Activated CD4-positive, alpha-beta T cell treated with anti-CD3 and anti-CD28 coated beads, Interleukin-2, amount 10 ng/mL, durations not matched to agents 24 days and 14 days (primary cell): ENCODE measurements around the gene PLPPR3. TPM values are rescaled to one million over a fixed set of nuclear protein-coding genes. Genes with fewer than 3 reads are reported as not detected.

Experiments
- DNase-seq: peaks from one replicate; pipeline ENCODE4 v3.0.0; 2022
- H3K27ac Mint-ChIP-seq: one replicate; pipeline ENCODE4 v1.8.0; 2022; ENCODE audit warnings: mild to moderate bottlenecking, mixed read lengths
- H3K27me3 Mint-ChIP-seq: one replicate; pipeline ENCODE4 v1.8.0; 2022; ENCODE audit warnings: mixed read lengths
- H3K36me3 Mint-ChIP-seq: one replicate; pipeline ENCODE4 v1.8.0; 2022; ENCODE audit warnings: low read depth, mild to moderate bottlenecking, mixed read lengths
- H3K4me1 Mint-ChIP-seq: one replicate; pipeline ENCODE4 v1.8.0; 2021; ENCODE audit warnings: mixed read lengths
- H3K4me3 Mint-ChIP-seq: one replicate; pipeline ENCODE4 v1.8.0; 2022; ENCODE audit warnings: mild to moderate bottlenecking, moderate library complexity, mixed read lengths
- H3K9me3 Mint-ChIP-seq: one replicate; pipeline ENCODE4 v1.8.0; 2021; ENCODE audit warnings: mixed read lengths
- intact Hi-C: fragments of 100-400 bp; cut with micrococcal nuclease; formaldehyde crosslinking; loops from one replicate; pipeline ENCODE4 v1.15.1; 2023
- total RNA-seq: library from RNA; stranded (reverse); gene quantifications from 2 replicates; pipeline ENCODE4 v1.2.3, GENCODE V29; 2022

Gene PLPPR3
- total RNA-seq, 1 donor from 2014 or later = not detected

DNA sequence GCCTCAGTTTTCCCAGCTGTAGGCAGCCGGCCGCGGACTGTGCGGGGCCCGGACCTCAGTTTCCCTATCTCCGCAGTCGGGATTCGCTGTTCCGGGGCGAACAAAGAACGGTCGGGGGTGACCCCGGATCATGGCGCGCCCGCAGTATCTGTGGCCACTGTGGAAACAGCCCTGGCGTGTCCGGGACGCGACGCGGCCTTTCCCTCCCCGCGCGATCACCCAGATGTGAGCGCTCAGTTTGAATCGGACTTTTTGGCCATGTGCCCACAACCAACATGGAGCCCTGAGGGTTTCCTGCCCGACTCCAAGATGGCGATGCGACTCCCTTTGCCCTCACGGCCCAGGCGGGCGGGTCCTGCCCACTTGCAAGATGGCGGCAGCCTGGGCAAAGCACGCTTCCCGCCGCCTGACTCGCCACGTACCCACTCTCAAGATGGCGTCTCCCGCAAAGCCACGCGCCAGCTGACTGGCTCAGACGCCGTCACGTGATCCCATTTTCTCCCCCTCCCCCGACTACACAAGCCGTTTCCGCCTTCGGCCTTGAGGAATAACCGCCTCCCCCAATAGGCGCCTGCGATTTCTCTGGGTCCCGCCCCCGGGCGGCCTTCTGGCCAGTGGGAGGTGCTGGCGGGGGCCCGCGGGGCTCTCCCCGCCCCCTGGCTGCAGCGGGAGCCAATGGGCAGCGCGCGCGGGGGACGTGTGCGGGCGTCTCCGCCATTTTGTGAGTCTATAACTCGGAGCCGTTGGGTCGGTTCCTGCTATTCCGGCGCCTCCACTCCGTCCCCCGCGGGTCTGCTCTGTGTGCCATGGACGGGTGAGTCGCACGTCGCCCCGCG is 24.8 kb downstream of the PLPPR3 start, which contains the start of gene PTBP1:
TSS of gene PTBP1 (plus strand) at position 761 of the 836 bp plus-strand sequence. CDS start at position 807, 46 bp downstream.
- Mint-ChIP-seq H3K4me1 (peaks cover 25% of the 10 kb centered on the region), H3K36me3 (peaks cover 33% of the 10 kb centered on the region), H3K27ac (peak within 1 kb of the TSS; percentile 95), H3K27me3 (peaks cover 1% of the 10 kb centered on the region), H3K9me3 (no peaks in the 10 kb centered on the region), H3K4me3 (peak within 1 kb of the TSS; percentile 92)
- peak; percentile 100 for DNase-seq
- intact Hi-C loops = loop anchor here (1.0 to 2.0 kb wide), 7 partner anchors 26 to 610 kb away; partner anchors contain the start of genes DAZAP1, MIDN, POLRMT and RNF126

DNA sequence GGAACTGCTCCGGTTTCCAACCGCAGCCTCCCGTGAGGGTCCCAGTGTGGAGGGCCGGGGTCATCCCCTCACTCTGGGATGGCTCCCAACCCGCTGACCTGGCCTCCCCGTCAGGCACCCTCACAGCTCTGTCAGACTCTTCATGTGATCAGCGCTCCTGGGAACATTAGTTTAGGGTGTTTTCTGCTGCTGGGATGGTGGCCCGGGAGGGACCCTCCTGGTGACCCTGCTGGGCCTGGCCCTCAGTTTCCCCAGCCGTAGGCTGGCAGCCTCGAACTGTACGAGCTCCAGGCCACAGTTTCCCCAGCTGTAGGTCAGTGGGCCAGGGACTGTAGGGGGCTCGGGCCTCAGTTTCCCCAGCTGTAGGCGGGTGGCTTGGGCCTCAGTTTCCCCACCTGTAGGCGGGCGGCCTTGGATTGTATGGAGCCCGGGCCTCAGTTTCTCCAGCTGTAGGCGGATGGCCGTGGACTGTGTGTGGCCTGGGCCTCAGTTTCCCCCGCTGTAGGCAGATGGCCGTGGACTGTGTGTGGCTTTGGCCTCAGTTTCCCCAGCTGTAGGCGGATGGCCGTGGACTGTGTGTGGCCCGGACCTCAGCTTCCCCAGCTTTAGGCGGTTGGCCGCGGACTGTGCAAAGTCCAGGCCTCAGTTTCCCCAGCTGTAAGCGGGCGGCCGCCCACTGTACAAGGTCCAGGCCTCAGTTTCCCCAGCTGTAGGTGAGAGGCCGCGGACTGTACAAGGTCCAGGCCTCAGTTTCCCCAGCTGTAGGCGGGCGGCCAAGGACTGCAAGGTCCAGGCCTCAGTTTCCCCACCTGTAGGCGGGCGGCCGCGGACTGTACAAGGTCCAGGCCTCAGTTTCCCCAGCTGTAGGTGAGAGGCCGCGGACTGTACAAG is 25.8 kb downstream of the PLPPR3 start:
- Mint-ChIP-seq H3K27ac (no peak overlapping the region), H3K27me3 (peaks cover 1% of the 10 kb centered on the region), H3K9me3 (no peaks in the 10 kb centered on the region)

DNA sequence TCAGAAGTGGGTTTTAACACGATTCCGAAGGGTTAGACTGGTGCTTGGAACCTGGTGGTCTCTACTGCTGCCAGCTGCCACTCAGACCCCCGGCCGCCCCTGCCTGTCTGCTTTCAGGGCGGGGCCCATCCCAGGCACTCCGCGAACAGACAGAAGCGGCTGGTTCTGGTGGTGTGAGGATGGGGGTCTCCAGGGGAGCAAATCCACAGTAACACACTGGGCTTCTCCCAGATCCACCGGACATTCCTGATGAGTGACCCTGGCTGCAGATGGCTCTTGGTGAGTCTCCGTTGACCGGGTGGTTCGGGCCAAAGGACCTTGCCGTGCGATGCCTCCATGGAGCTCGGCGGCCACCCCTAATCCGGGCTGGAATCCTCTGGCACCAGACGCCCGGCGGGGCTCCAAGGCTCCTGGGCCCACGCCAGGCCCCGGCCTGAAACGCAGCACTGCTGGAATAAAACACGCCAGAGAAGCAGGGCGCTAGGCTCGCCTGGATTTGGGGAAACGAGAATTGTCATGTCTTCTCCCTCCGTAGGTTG is 26.6 kb downstream of the PLPPR3 start:
- Mint-ChIP-seq H3K9me3 (no peaks in the 10 kb centered on the region), H3K4me3 (no peak overlapping the region), H3K36me3 (peaks cover 20% of the 10 kb centered on the region), H3K27me3 (peaks cover 1% of the 10 kb centered on the region), H3K4me1 (peaks cover 15% of the 10 kb centered on the region), H3K27ac (no peak overlapping the region)
- DNase-seq = no peak
- intact Hi-C loops = no loop called here

More for the DNA sequence above, 25.8 kb downstream of the PLPPR3 start:
- intact Hi-C loops = loop anchor here (2.0 kb wide), 2 partner anchors 25 to 129 kb away; no protein-coding TSS in a partner anchor
- Mint-ChIP-seq H3K4me1 (peaks cover 21% of the 10 kb centered on the region), H3K4me3 (peak overlapping the region; percentile 10), H3K36me3 (peaks cover 27% of the 10 kb centered on the region)
- no peak for DNase-seq

DNA sequence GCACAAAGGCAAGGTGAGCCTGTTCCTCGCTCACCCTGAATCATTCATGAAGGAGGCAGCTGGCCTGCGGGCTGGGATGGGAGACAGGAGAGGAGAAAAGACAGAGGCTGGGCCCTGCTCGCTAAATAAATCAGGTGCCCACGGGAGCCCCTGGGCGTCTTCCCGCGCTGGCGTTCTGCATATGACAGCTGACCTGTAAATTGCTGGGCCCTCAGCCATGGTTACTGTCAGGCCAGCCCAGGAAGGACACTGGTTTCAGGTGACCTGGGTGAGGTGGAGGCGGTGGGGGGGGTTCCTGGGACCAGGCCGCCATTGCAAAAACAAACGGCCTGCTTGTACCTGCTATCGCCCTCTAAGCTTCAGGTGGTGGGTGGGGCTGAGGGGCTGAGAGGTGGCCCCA is 27.9 kb downstream of the PLPPR3 start:
- Mint-ChIP-seq H3K27me3 (peaks cover 6% of the 10 kb centered on the region), H3K36me3 (peaks cover 7% of the 10 kb centered on the region), H3K4me3 (no peak overlapping the region), H3K9me3 (no peaks in the 10 kb centered on the region), H3K27ac (no peak overlapping the region), H3K4me1 (peaks cover 4% of the 10 kb centered on the region)
- intact Hi-C loops = no loop called here
- no peak for DNase-seq

DNA sequence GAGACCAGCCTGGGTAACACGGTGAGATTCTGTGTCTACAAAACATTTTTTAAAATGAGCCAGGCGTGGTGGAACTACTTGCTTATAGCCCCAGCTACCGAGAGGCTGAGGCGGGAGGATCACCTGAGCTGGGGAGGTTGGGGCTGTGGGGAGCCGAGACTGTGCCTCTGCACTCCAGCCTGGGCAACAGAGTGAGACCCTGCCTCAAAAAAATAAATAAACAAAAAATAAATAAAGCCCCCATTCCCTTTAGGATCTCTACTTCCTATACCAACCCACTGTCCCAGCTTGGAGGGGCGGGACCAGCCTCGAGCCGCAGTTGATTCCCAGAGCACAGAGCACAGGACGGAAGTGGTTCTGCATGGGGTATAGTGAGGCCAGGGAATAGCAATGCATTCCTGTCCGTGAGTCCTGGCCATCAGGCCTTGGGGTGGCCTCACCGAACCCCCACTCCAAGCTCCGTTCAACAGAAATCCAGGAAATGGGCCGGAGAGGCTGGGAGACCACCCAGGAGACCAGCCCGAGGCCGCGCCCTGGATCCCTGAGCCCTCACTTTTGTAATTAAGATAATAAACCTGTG is 29.4 kb downstream of the PLPPR3 start:
- DNase-seq = no peak
- Mint-ChIP-seq H3K36me3 (peaks cover 2% of the 10 kb centered on the region), H3K9me3 (no peaks in the 10 kb centered on the region), H3K27ac (no peak overlapping the region), H3K27me3 (peaks cover 6% of the 10 kb centered on the region), H3K4me1 (peaks cover 4% of the 10 kb centered on the region), H3K4me3 (no peak overlapping the region)
- intact Hi-C loops = no loop called here

DNA sequence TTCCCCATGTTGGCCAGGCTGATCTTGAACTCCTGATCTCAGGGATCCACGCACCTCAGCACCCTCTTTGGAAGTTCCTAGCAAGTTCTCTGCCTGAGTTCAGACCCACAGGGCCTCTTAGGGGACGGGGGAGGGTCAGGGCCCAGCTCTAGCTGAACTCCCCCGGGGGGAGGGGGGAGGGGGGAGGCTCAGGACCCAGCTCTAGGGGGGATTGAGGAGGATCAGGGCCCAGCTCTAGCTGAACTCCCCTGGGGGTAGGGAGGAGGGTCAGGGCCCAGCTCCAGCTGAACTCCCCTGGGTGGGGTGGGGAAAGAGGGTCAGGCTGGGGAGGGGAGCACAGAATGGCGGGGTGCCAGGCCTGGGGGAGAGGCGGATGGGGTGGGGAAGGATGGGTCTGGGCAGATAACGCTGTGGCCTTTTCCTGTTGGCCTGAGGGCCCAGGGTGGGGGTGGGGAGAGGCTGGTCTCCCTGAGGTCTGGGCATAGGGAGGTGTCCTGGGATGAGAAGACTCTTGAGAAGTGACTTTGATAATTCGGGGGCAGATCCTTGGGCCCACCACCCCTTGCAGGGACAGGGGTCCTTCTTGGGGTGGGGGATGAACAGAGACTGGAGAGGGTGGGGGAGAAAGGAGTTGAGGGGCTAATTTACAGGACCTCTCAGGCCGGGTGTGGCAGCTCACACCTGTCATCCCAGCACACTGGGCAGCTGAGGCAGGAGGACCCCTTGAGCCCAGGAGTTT is 30.0 kb downstream of the PLPPR3 start:
- intact Hi-C loops = no loop called here
- Mint-ChIP-seq H3K27ac (no peak overlapping the region), H3K4me3 (no peak overlapping the region), H3K36me3 (no peaks in the 10 kb centered on the region), H3K4me1 (peaks cover 2% of the 10 kb centered on the region), H3K27me3 (peaks cover 4% of the 10 kb centered on the region), H3K9me3 (no peaks in the 10 kb centered on the region)
- DNase-seq = no peak

DNA sequence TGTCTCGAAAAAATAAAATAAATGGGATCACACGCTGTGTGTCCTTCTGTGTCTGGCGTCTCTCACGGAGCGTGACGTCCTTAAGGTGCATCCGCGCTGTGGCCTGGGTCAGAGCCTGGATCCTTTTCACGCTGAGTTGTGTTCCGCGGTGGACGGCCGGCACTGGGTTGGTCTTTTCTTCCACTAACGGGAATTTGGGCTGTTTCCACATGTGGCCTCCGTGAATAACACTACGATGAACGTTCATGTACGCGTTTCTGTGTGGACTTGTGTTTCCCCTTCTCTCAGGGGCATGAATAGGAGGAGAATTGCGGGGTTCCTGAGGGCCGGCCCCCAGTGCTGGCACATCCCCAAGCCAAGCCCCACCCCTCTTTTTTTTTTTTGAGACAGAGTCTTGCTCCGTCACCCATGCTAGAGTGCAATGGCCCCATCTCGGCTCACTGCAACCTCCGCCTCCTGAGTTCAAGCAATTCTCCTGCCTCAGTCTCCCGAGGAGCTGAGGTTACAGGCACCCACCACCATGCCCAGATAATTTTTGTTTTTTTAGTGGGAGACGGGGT is 30.7 kb downstream of the PLPPR3 start:
- peaks cover 4% of the 10 kb centered on the region for H3K27me3 Mint-ChIP-seq
- H3K9me3 Mint-ChIP-seq = no peaks in the 10 kb centered on the region
- no peaks in the 10 kb centered on the region for H3K36me3 Mint-ChIP-seq
- no peak overlapping the region for H3K4me3 Mint-ChIP-seq
- intact Hi-C loops = no loop called here
- H3K4me1 Mint-ChIP-seq = no peaks in the 10 kb centered on the region
- no peak for DNase-seq
- no peak overlapping the region for H3K27ac Mint-ChIP-seq

DNA sequence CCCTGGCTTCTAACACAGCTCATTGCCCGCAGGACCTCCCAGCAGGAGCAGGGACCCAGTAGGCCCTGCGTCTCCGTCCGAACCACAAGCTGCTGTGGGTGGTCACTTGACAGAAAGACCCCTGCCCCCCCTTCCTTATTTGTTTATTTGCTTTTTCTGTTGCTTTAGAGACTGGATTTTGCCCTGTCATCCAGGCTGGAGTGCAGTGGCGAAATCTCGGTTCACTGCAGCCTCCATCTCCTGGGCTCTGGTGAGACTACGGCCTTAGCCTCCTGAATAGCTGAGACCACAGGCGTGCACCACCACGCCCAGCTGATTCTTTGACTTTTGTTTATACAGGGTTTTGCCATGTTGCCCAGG is 32.1 kb downstream of the PLPPR3 start:
- H3K36me3 Mint-ChIP-seq = no peaks in the 10 kb centered on the region
- H3K9me3 Mint-ChIP-seq = no peaks in the 10 kb centered on the region
- H3K4me1 Mint-ChIP-seq = no peaks in the 10 kb centered on the region
- no peak overlapping the region for H3K4me3 Mint-ChIP-seq
- peaks cover 4% of the 10 kb centered on the region for H3K27me3 Mint-ChIP-seq
- no peak for DNase-seq
- intact Hi-C loops = no loop called here
- no peak overlapping the region for H3K27ac Mint-ChIP-seq

DNA sequence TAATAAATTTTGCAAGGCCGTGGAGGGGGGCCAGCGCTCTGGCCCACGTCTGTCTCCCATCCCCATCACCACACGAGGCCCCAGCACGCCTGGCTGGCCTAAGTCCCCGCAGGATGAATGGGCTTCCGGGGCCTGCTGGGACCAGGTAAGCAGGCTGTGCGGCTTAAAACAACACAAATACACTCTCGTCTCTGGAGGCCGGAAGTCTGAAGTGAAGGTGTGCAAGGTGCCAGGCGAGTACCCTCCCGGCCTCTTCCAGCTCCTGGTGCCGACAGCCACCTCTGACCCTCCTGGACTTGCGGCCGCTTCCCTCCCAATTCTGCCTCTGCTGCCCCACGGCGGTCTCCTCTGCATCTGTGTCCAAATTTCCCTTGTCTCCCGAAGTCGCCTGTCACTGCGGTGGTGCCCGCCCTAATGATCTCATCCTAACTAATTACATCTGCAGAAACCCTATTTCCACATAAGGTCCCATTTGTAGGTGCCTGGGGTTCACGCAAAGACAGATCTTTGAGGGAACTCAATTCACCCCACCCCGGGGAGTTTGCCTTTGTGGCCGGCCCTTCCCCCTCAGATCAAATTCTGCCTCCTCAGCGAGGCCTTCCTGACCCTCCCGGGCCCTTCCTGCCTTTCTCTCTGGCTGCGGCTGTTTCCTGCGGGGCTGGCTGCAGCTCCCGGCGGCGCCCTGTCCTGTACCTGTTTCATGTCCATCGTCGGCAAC is 32.6 kb downstream of the PLPPR3 start:
- DNase-seq = no peak
- H3K27ac Mint-ChIP-seq = no peak overlapping the region

DNA sequence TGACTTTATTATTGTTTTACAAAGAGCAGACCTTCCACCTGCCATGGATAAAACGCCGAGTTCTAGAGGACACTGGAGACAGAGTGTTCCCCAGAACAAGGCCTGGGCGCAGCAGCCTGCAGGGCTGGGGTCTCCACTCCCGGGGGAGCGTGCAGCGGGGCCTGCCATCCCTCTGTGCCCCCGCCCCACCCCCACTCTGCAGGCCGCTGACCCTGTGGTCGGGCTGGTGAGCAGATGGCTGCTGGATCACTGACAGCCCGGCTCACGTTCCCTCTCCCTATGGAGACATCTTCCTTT is 33.1 kb downstream of the PLPPR3 start:
- intact Hi-C loops = no loop called here
- H3K27me3 Mint-ChIP-seq = peaks cover 4% of the 10 kb centered on the region

More for the DNA sequence above, 32.6 kb downstream of the PLPPR3 start:
- no peaks in the 10 kb centered on the region for H3K4me1 Mint-ChIP-seq
- H3K9me3 Mint-ChIP-seq = no peaks in the 10 kb centered on the region
- no peaks in the 10 kb centered on the region for H3K36me3 Mint-ChIP-seq
- no peak overlapping the region for H3K4me3 Mint-ChIP-seq
- H3K27me3 Mint-ChIP-seq = peaks cover 4% of the 10 kb centered on the region
- intact Hi-C loops = no loop called here

DNA sequence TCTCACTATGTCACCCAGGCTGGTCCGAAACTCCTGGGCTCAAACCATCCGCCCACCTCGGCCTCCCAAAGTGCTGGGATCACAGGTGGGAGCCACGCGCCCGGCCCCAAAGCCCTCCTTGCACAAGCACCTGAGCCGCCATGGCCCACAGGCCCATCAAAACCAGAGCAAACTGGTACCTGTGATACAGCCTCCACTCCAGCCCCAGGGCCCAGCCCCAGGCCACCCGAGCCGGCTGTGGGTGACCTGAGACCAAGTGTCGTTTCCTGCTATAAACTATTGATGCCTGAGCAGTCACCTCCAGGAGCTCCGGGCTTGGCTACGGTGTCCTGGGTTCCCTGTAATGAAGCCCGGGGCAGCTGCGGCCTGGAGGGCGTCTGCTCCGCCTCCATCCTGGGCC is 34.2 kb downstream of the PLPPR3 start:
- Mint-ChIP-seq H3K27me3 (peaks cover 4% of the 10 kb centered on the region), H3K4me3 (no peak overlapping the region), H3K4me1 (no peaks in the 10 kb centered on the region), H3K9me3 (no peaks in the 10 kb centered on the region), H3K27ac (no peak overlapping the region), H3K36me3 (no peaks in the 10 kb centered on the region)
- DNase-seq = no peak
- intact Hi-C loops = no loop called here

More for the DNA sequence above, 33.1 kb downstream of the PLPPR3 start:
- Mint-ChIP-seq H3K27ac (no peak overlapping the region), H3K4me1 (no peaks in the 10 kb centered on the region), H3K36me3 (no peaks in the 10 kb centered on the region), H3K4me3 (no peak overlapping the region), H3K9me3 (no peaks in the 10 kb centered on the region)
- no peak for DNase-seq

DNA sequence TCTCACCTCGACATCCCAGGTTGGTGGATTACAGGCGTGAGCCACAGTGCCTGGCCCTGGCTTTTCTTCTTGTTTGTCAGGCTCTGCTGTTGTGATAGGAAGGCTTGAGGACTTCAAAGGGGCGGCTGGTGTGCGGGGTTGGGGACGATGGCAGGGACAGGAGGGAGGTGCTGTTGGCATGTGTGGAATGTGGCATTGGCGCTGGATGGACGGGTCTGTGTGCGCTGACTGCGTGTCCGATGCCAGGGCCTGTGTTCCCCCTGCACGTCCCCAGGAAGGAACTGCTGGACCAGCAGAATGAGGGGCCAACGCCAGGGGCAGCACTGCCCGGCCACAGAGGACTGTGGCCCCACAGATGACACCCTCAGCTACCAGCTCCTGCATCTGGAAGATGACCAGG is 37.2 kb downstream of the PLPPR3 start:
- Mint-ChIP-seq H3K9me3 (no peaks in the 10 kb centered on the region), H3K27me3 (peaks cover 4% of the 10 kb centered on the region), H3K27ac (no peak overlapping the region), H3K4me3 (no peak overlapping the region), H3K36me3 (no peaks in the 10 kb centered on the region), H3K4me1 (no peaks in the 10 kb centered on the region)
- DNase-seq = no peak
- intact Hi-C loops = no loop called here
